ENCODE data around the gene SAMD9L. TPM values are rescaled to one million over a fixed set of nuclear protein-coding genes. Genes with fewer than 3 reads are reported as not detected.

The SAMD9L gene
- polyA plus RNA-seq, 1 donor from 2014 or later: not detected

DNA sequence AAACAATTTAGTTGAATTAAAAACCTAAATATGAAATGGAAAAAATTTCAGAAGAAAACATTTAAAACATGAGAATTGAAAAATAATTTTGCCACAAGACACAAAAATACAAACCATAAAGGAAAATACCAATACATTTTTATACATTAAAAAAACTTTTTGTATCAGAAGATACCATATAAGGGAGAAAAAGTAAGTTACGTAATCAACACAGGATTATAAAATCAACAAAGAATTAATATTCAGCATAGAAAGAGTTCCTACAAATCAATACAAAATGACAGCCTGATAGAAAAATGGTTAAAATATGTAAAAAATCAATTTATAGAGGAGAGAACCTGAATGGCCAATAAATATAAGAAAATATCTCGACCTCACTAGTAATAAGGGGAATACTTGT is 16.6 kb upstream of the SAMD9L start:
- no peaks in the 10 kb centered on the region for H4K20me1 ChIP-seq (ENCODE audit: insufficient read depth)
- no peak overlapping the region for H3K4me3 ChIP-seq (ENCODE audit: low read length)
- H3K36me3 ChIP-seq (ENCODE audit: insufficient read depth, low read length): no peaks in the 10 kb centered on the region
- H2AFZ ChIP-seq (ENCODE audit: low read depth, low read length): no peak overlapping the region
- no peak overlapping the region for H3K4me2 ChIP-seq (ENCODE audit: low read length)
- no peak overlapping the region for H3K27ac ChIP-seq (ENCODE audit: low read length)
- H3F3A ChIP-seq (ENCODE audit: insufficient read depth, low read length, poor library complexity, severe bottlenecking): no peaks in the 10 kb centered on the region
- no peaks in the 10 kb centered on the region for H3K27me3 ChIP-seq (ENCODE audit: insufficient read depth, low read depth, low read length)
- TF ChIP-seq, protein P1, sequence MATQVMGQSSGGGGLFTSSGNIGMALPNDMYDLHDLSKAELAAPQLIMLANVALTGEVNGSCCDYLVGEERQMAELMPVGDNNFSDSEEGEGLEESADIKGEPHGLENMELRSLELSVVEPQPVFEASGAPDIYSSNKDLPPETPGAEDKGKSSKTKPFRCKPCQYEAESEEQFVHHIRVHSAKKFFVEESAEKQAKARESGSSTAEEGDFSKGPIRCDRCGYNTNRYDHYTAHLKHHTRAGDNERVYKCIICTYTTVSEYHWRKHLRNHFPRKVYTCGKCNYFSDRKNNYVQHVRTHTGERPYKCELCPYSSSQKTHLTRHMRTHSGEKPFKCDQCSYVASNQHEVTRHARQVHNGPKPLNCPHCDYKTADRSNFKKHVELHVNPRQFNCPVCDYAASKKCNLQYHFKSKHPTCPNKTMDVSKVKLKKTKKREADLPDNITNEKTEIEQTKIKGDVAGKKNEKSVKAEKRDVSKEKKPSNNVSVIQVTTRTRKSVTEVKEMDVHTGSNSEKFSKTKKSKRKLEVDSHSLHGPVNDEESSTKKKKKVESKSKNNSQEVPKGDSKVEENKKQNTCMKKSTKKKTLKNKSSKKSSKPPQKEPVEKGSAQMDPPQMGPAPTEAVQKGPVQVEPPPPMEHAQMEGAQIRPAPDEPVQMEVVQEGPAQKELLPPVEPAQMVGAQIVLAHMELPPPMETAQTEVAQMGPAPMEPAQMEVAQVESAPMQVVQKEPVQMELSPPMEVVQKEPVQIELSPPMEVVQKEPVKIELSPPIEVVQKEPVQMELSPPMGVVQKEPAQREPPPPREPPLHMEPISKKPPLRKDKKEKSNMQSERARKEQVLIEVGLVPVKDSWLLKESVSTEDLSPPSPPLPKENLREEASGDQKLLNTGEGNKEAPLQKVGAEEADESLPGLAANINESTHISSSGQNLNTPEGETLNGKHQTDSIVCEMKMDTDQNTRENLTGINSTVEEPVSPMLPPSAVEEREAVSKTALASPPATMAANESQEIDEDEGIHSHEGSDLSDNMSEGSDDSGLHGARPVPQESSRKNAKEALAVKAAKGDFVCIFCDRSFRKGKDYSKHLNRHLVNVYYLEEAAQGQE (IDR thresholded peaks at IDR 0.05; ENCODE audit: borderline replicate concordance): no peak
- no peak for TF ChIP-seq RAD21 (conservative IDR thresholded peaks at IDR 0.05)
- TF ChIP-seq TAF1 (IDR thresholded peaks at IDR 0.05; ENCODE audit: low read depth): no peak
- no peak for TF ChIP-seq POLR2AphosphoS5 (IDR thresholded peaks at IDR 0.05)
- TF ChIP-seq MXI1 (conservative IDR thresholded peaks at IDR 0.05; ENCODE audit: poor library complexity, severe bottlenecking): no peak
- no peak for TF ChIP-seq EP300 (conservative IDR thresholded peaks at IDR 0.05; ENCODE audit: poor library complexity, severe bottlenecking)
- TF ChIP-seq, protein P2, sequence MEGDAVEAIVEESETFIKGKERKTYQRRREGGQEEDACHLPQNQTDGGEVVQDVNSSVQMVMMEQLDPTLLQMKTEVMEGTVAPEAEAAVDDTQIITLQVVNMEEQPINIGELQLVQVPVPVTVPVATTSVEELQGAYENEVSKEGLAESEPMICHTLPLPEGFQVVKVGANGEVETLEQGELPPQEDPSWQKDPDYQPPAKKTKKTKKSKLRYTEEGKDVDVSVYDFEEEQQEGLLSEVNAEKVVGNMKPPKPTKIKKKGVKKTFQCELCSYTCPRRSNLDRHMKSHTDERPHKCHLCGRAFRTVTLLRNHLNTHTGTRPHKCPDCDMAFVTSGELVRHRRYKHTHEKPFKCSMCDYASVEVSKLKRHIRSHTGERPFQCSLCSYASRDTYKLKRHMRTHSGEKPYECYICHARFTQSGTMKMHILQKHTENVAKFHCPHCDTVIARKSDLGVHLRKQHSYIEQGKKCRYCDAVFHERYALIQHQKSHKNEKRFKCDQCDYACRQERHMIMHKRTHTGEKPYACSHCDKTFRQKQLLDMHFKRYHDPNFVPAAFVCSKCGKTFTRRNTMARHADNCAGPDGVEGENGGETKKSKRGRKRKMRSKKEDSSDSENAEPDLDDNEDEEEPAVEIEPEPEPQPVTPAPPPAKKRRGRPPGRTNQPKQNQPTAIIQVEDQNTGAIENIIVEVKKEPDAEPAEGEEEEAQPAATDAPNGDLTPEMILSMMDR (IDR thresholded peaks at IDR 0.05; ENCODE audit: poor library complexity, severe bottlenecking): no peak
- no peak for TF ChIP-seq SMC3 (conservative IDR thresholded peaks at IDR 0.05; ENCODE audit: poor library complexity)
- TF ChIP-seq EZH2 (IDR thresholded peaks at IDR 0.05; ENCODE audit: borderline replicate concordance, insufficient read depth, low read length, poor library complexity, severe bottlenecking): no peak
- no peaks in the 10 kb centered on the region for H3K79me2 ChIP-seq (replicated peaks; ENCODE audit: insufficient read depth, low read length)
- no peaks in the 10 kb centered on the region for H3K9me3 ChIP-seq (ENCODE audit: low read length)
- H3K9ac ChIP-seq (ENCODE audit: low read length): no peak overlapping the region
- no peaks in the 10 kb centered on the region for H3K9me2 ChIP-seq (ENCODE audit: insufficient read depth, low read length)

DNA sequence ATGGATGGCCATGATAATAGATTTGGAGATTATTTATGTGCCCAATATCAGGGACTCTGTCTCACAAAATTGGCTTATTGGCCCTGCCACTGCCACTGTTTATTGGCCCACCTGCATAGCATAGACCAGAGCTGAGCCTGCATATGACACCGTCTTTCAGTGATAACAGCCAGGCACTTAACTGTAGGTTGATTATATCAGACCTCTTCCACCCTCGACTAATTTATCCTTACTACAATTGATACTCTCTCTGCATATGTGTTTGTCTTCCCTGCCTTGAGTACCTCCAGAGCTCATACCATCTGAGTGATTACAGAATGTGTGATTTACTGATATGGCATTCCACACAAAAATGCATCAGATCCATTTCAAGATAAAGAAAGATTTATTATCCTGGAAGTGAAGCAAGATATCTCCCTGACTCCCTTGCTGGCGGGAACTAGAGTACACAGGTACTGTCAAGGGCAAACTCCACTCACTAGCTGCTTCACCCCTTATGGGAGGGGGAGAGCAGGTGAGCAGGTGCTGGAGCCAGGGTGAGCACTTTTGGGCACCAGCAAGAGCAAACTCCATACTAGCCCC is 13.1 kb upstream of the SAMD9L start:
- no peak for TF ChIP-seq MXI1 (conservative IDR thresholded peaks at IDR 0.05; ENCODE audit: poor library complexity, severe bottlenecking)
- no peak for TF ChIP-seq SMC3 (conservative IDR thresholded peaks at IDR 0.05; ENCODE audit: poor library complexity)
- no peak for TF ChIP-seq RAD21 (conservative IDR thresholded peaks at IDR 0.05)
- TF ChIP-seq POLR2AphosphoS5 (IDR thresholded peaks at IDR 0.05): no peak
- no peak for TF ChIP-seq EZH2 (IDR thresholded peaks at IDR 0.05; ENCODE audit: borderline replicate concordance, insufficient read depth, low read length, poor library complexity, severe bottlenecking)
- TF ChIP-seq TAF1 (IDR thresholded peaks at IDR 0.05; ENCODE audit: low read depth): no peak
- TF ChIP-seq, protein P1 (IDR thresholded peaks at IDR 0.05; ENCODE audit: borderline replicate concordance): no peak
- no peak for TF ChIP-seq EP300 (conservative IDR thresholded peaks at IDR 0.05; ENCODE audit: poor library complexity, severe bottlenecking)
- TF ChIP-seq, protein P2 (IDR thresholded peaks at IDR 0.05; ENCODE audit: poor library complexity, severe bottlenecking): no peak
- Histone ChIP-seq H3K9me2 (ENCODE audit: insufficient read depth, low read length) (no peaks in the 10 kb centered on the region), H2AFZ (ENCODE audit: low read depth, low read length) (no peak overlapping the region), H3K4me3 (ENCODE audit: low read length) (no peak overlapping the region), H3K4me2 (ENCODE audit: low read length) (no peak overlapping the region), H4K20me1 (ENCODE audit: insufficient read depth) (no peaks in the 10 kb centered on the region), H3K9ac (ENCODE audit: low read length) (no peak overlapping the region), H3F3A (ENCODE audit: insufficient read depth, low read length, poor library complexity, severe bottlenecking) (no peaks in the 10 kb centered on the region), H3K27ac (ENCODE audit: low read length) (no peak overlapping the region), H3K27me3 (ENCODE audit: insufficient read depth, low read depth, low read length) (no peaks in the 10 kb centered on the region), H3K36me3 (ENCODE audit: insufficient read depth, low read length) (no peaks in the 10 kb centered on the region), H3K9me3 (ENCODE audit: low read length) (no peaks in the 10 kb centered on the region), H3K79me2 (replicated peaks; ENCODE audit: insufficient read depth, low read length) (no peaks in the 10 kb centered on the region)

Data from neural cell (in vitro differentiated cells).